HCT116 (cell line): ENCODE measurements around the gene STRA8. TPM values are rescaled to one million over a fixed set of nuclear protein-coding genes. Genes with fewer than 3 reads are reported as not detected.

Experiments
- ATAC-seq: fragments of 200-7000 bp; cut with Tn5 transposase; 2 replicates; pipeline ENCODE4 v1.9.1; 2020; ENCODE audit warnings: mild to moderate bottlenecking, moderate library complexity
- BruUV-seq: library from RNA; stranded (reverse); fragments of 400-500 nt; replicated peaks from 2 replicates; lab custom pipeline; 2021; lab: Mats Ljungman, UMichigan
- CTCF ChIA-PET: fragments of 300-600 bp; sonication (Branson Sonifier 250); formaldehyde crosslinking; loops from one replicate; lab custom pipeline; 2021; ENCODE audit warnings: antibody characterized with exemption; lab: Charles Lee
- POLR2A ChIA-PET: fragments of 300-600, 350-600 bp; sonication (Branson Sonifier 250); formaldehyde crosslinking; loops from one replicate; lab custom pipeline; 2021; ENCODE audit warnings: antibody characterized with exemption; lab: Charles Lee
- RAD21 ChIA-PET, 2 experiments: fragments of 300-600 bp; sonication (Branson Sonifier 250); formaldehyde crosslinking; loops; one replicate each; lab custom pipeline; 2023; ENCODE audit warnings: low total read pairs in 2 of 2; ENCODE audit not compliant: uncharacterized antibody in 2 of 2, unreplicated experiment in 2 of 2, low non-redundant PET in 1 of 2; lab: Charles Lee
- DNase-seq: peaks from one replicate; pipeline ENCODE4 v3.0.0-alpha.2; 2010; ENCODE audit warnings: low read depth, low spot score
- H2AFZ ChIP-seq: fragments of 200-600 bp; shearing (Covaris generic), sonication (generic); 2 replicates; pipeline ENCODE4 v1.6.1; 2017; ENCODE audit warnings: low read depth, mixed run types, mixed read lengths, antibody characterized with exemption, low read length; ENCODE audit not compliant: poor library complexity, severe bottlenecking
- H3K27ac ChIP-seq: 2 replicates; pipeline ENCODE4 v1.5.1; 2012; ENCODE audit warnings: low read depth, low read length
- H3K27me3 ChIP-seq: fragments of 200-600 bp; sonication (generic); 2 replicates; pipeline ENCODE4 v1.6.1; 2016; ENCODE audit warnings: mixed run types, low read length, mixed read lengths; ENCODE audit not compliant: insufficient read depth
- H3K36me3 ChIP-seq, 2 experiments: fragments of 200-500 bp in 1 of 2; fragments of 200-600 bp in 1 of 2; sonication (Bioruptor generic) in 1 of 2; sonication (generic) in 1 of 2; 2 replicates each; pipeline versions ENCODE4 v1.5.1 to v1.6.1; 2014 to 2016; ENCODE audit warnings: low read length in 2 of 2, inconsistent platforms in 1 of 2, mixed read lengths in 1 of 2, mixed run types in 1 of 2; ENCODE audit not compliant: insufficient read depth in 2 of 2, control insufficient read depth in 1 of 2
- H3K4me1 ChIP-seq, 2 experiments: fragments of 200-600 bp in 1 of 2; sonication (generic) in 1 of 2; 2 replicates each; pipeline versions ENCODE4 v1.5.1 to v1.6.1; 2012 to 2017; ENCODE audit warnings: low read length in 2 of 2, inconsistent platforms in 1 of 2, mild to moderate bottlenecking in 1 of 2, mixed read lengths in 1 of 2, mixed run types in 1 of 2, moderate library complexity in 1 of 2; ENCODE audit not compliant: insufficient read depth in 2 of 2, control insufficient read depth in 1 of 2
- H3K4me2 ChIP-seq: fragments of 200-600 bp; sonication (generic); 2 replicates; pipeline ENCODE4 v1.6.1; 2017; ENCODE audit warnings: mixed run types, low read length, mixed read lengths
- H3K4me3 ChIP-seq, 2 experiments: fragments of 200-600 bp in 1 of 2; sonication (generic) in 1 of 2; replicated peaks in 1 of 2; 2 replicates each; pipeline ENCODE4 v1.5.1; 2011 to 2016; ENCODE audit warnings: low read length in 2 of 2, control low read depth in 1 of 2, low read depth in 1 of 2, mild to moderate bottlenecking in 1 of 2, mixed read lengths in 1 of 2, mixed run types in 1 of 2
- H3K79me2 ChIP-seq: fragments of 200-600 bp; sonication (generic); 2 replicates; pipeline ENCODE4 v1.6.1; 2017; ENCODE audit warnings: mild to moderate bottlenecking, mixed run types, low read length, moderate library complexity, mixed read lengths; ENCODE audit not compliant: insufficient read depth
- H3K9ac ChIP-seq: fragments of 200-600 bp; sonication (generic); 2 replicates; pipeline ENCODE4 v1.6.1; 2016; ENCODE audit warnings: low read length, mixed read lengths
- H3K9me2 ChIP-seq: fragments of 200-600 bp; sonication (generic), shearing (Covaris generic); 2 replicates; pipeline ENCODE4 v1.6.1; 2017; ENCODE audit warnings: mixed run types, mild to moderate bottlenecking, moderate library complexity; ENCODE audit not compliant: insufficient read depth
- H3K9me3 ChIP-seq, 2 experiments: fragments of 200-500 bp in 1 of 2; fragments of 200-600 bp in 1 of 2; sonication (Bioruptor generic) in 1 of 2; sonication (generic) in 1 of 2; 2 replicates each; pipeline ENCODE4 v1.6.1; 2014 to 2017; ENCODE audit warnings: low read length in 2 of 2, mixed read lengths in 2 of 2, inconsistent platforms in 1 of 2, low read depth in 1 of 2, mild to moderate bottlenecking in 1 of 2, mixed run types in 1 of 2, moderate library complexity in 1 of 2; ENCODE audit not compliant: control insufficient read depth in 1 of 2, insufficient read depth in 1 of 2
- H4K20me1 ChIP-seq: fragments of 200-600 bp; sonication (generic), shearing (Covaris generic); 2 replicates; pipeline ENCODE4 v1.6.1; 2017; ENCODE audit warnings: mixed run types, mild to moderate bottlenecking, moderate library complexity; ENCODE audit not compliant: insufficient read depth
- ATF3 ChIP-seq: IDR thresholded peaks from 2 replicates; pipeline ENCODE4 v1.6.1; 2012
- CBX3 ChIP-seq: IDR thresholded peaks from 2 replicates; pipeline ENCODE4 v1.6.1; 2012; ENCODE audit warnings: low read depth
- EGR1 ChIP-seq: IDR thresholded peaks from 2 replicates; pipeline ENCODE4 v1.6.1; 2012; ENCODE audit warnings: low read depth
- ELF1 ChIP-seq: IDR thresholded peaks from 2 replicates; pipeline ENCODE4 v1.6.1; 2012; ENCODE audit warnings: low read depth, borderline replicate concordance
- EZH2 ChIP-seq: fragments of 200-600 bp; sonication (generic); IDR thresholded peaks from 2 replicates; pipeline ENCODE4 v1.6.1; 2017; ENCODE audit warnings: antibody characterized with exemption, mixed run types
- FOSL1 ChIP-seq: IDR thresholded peaks from 2 replicates; pipeline ENCODE4 v1.6.1; 2012; ENCODE audit warnings: low read depth
- RAD21 ChIP-seq: IDR thresholded peaks from 2 replicates; pipeline ENCODE4 v1.6.1; 2012; ENCODE audit warnings: low read depth, mild to moderate bottlenecking
- SIN3A ChIP-seq: IDR thresholded peaks from 2 replicates; pipeline ENCODE4 v1.6.1; 2012; ENCODE audit warnings: low read depth
- SP1 ChIP-seq: IDR thresholded peaks from 2 replicates; pipeline ENCODE4 v1.6.1; 2012; ENCODE audit warnings: low read depth
- SRF ChIP-seq: IDR thresholded peaks from 2 replicates; pipeline ENCODE4 v1.6.1; 2012; ENCODE audit warnings: low read depth
- TCF7L2 ChIP-seq: IDR thresholded peaks from 2 replicates; pipeline ENCODE4 v1.7.0; 2011; ENCODE audit warnings: borderline replicate concordance, inconsistent platforms; ENCODE audit not compliant: insufficient read depth, insufficient read length; ENCODE audit errors: extremely low read depth
- YY1 ChIP-seq: IDR thresholded peaks from 2 replicates; pipeline ENCODE4 v1.6.1; 2011; ENCODE audit warnings: low read length, low read depth, moderate library complexity, mild to moderate bottlenecking; ENCODE audit not compliant: insufficient replicate concordance; ENCODE audit errors: extremely low read depth
- ZBTB33 ChIP-seq: IDR thresholded peaks from 2 replicates; pipeline ENCODE4 v1.6.1; 2011; ENCODE audit warnings: mild to moderate bottlenecking, low read length, moderate library complexity; ENCODE audit not compliant: insufficient replicate concordance; ENCODE audit errors: extremely low read depth
- ZFX ChIP-seq: fragments of 450-650 bp; IDR thresholded peaks from 2 replicates; pipeline ENCODE4 v1.6.1; 2017
- ZNF274 ChIP-seq: fragments of 200-500 bp; sonication (Bioruptor generic); IDR thresholded peaks from 2 replicates; pipeline ENCODE4 v1.6.1; 2014; ENCODE audit warnings: mild to moderate bottlenecking, low read depth, low read length, inconsistent platforms
- intact Hi-C: fragments of 100-400 bp; cut with micrococcal nuclease; formaldehyde crosslinking; loops from 2 replicates; pipeline ENCODE4 v1.10.0; 2022
- total RNA-seq: library from RNA; stranded (reverse); gene quantifications from one replicate; pipeline ENCODE4 v1.2.1, GENCODE V29; 2021; ENCODE audit not compliant: unreplicated experiment
- TF ChIP-seq, protein P1 (sequence below): IDR thresholded peaks from 2 replicates; pipeline ENCODE4 v1.6.1; 2012; ENCODE audit warnings: low read depth

Gene STRA8
- total RNA-seq, 1 experiment from 2014 or later = not detected

DNA sequence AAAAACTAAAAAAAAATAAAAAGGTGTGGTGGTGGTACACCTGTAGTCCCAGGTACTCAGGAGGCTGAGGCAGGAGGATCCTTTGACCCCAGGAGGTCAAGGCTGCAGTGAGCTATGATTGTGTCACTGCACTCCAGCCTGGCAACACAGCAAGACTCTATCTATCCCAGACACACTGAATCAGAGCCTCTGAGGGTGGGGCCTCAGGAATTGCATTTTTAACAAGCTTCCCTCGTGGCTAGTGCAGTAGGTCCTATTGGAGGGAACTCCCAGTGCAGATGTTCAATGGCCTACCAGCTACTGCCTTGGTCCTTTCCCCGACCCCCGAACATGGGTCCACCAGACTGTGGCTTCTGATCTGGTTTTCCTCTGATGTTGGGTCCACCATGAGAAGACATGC lies 14.9 kb downstream of the STRA8 start:
- H4K20me1 ChIP-seq = no peaks in the 10 kb centered on the region
- no peaks in the 10 kb centered on the region for H3K9me2 ChIP-seq
- no peak overlapping the region for H3K4me2 ChIP-seq
- peaks cover 0 to 4% of the 10 kb centered on the region in 2 experiments; a peak in 2 of 4 replicates for H3K4me1 ChIP-seq
- H3K36me3 ChIP-seq = no peaks in the 10 kb centered on the region
- ChIA-PET POLR2A (no interaction called here), RAD21 (no interaction called here), CTCF (no interaction called here)
- H3K9ac ChIP-seq = no peak overlapping the region
- H3K27ac ChIP-seq = no peak overlapping the region
- no TSS peak for BruUV-seq
- ATAC-seq (no peak), DNase-seq (no peak)
- H3K79me2 ChIP-seq = no peaks in the 10 kb centered on the region
- no peaks in the 10 kb centered on the region for H3K27me3 ChIP-seq
- no peak overlapping the region for H2AFZ ChIP-seq
- TF ChIP-seq SIN3A (no peak), ZBTB33 (no peak), SRF (no peak), CBX3 (no peak), ELF1 (no peak), TCF7L2 (no peak), RAD21 (no peak), ZNF274 (no peak), EGR1 (no peak), ATF3 (no peak), FOSL1 (no peak), SP1 (no peak), YY1 (no peak), ZFX (no peak), EZH2 (no peak)
- TF ChIP-seq, protein P1, sequence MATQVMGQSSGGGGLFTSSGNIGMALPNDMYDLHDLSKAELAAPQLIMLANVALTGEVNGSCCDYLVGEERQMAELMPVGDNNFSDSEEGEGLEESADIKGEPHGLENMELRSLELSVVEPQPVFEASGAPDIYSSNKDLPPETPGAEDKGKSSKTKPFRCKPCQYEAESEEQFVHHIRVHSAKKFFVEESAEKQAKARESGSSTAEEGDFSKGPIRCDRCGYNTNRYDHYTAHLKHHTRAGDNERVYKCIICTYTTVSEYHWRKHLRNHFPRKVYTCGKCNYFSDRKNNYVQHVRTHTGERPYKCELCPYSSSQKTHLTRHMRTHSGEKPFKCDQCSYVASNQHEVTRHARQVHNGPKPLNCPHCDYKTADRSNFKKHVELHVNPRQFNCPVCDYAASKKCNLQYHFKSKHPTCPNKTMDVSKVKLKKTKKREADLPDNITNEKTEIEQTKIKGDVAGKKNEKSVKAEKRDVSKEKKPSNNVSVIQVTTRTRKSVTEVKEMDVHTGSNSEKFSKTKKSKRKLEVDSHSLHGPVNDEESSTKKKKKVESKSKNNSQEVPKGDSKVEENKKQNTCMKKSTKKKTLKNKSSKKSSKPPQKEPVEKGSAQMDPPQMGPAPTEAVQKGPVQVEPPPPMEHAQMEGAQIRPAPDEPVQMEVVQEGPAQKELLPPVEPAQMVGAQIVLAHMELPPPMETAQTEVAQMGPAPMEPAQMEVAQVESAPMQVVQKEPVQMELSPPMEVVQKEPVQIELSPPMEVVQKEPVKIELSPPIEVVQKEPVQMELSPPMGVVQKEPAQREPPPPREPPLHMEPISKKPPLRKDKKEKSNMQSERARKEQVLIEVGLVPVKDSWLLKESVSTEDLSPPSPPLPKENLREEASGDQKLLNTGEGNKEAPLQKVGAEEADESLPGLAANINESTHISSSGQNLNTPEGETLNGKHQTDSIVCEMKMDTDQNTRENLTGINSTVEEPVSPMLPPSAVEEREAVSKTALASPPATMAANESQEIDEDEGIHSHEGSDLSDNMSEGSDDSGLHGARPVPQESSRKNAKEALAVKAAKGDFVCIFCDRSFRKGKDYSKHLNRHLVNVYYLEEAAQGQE = no peak
- no peak overlapping the region for H3K4me3 ChIP-seq
- no peaks in the 10 kb centered on the region for H3K9me3 ChIP-seq
- intact Hi-C loops = no loop called here
